ENCODE measurements around the gene ZNF362. TPM values are rescaled to one million over a fixed set of nuclear protein-coding genes. Genes with fewer than 3 reads are reported as not detected.
A peak's percentile ranks its signal among the peaks of the same experiment; 100 is the strongest.

The ZNF362 gene
- total and polyA plus RNA-seq, 2 experiments from 2014 or later = 11.0 to 12.9 TPM

DNA sequence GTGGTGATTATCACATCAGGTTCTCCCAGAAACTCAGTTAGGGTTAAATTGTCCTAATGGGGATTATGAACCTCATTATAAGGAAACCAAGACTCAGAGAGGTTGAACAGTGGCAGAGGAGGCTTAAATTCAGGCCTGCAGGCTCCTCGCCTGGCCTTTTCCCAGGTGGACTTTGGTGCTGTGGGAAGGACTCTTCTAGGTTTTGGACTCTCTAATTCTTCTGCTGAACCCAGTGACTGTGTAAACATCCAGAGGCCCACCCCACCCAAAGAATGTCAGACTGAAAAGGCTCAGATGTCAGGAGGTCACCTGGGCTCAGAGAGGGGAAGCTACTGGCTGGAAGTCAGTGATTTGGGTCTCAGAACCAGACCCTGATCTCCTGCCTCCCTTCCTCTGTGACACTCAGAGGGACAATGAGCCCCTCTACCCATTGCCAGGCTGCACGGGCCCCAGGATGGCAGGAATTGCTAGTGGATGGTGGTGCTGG, 2.5 kb downstream of the ZNF362 start:
- no peak overlapping the region for H3K27ac Mint-ChIP-seq
- peak overlapping the region; percentile 30; the same call in 1 of the 3 replicates for H3K4me3 Mint-ChIP-seq

More for the DNA sequence above, 2.5 kb downstream of the ZNF362 start:
- Mint-ChIP-seq H3K4me1 (peaks cover 33% of the 10 kb centered on the region), H3K36me3 (ENCODE audit: low read depth) (peaks cover 10% of the 10 kb centered on the region), H3K27me3 (ENCODE audit: insufficient read depth, low read depth, poor library complexity) (peaks cover 14% of the 10 kb centered on the region), H3K9me3 (peaks cover 6% of the 10 kb centered on the region; the same call in 1 of the 3 replicates)
- ATAC-seq (no peak), DNase-seq (ENCODE audit: low spot score) (no peak)
- Histone ChIP-seq H3F3A (replicated peaks; ENCODE audit: low read depth) (peaks cover 4% of the 10 kb centered on the region; the same call in 1 of the 2 replicates), H2AFZ (no peak overlapping the region), H3K4me2 (peak overlapping the region; percentile 84; the same call in 1 of the 2 replicates), H3K79me2 (replicated peaks; ENCODE audit: insufficient read depth) (peaks cover 47% of the 10 kb centered on the region), H4K20me1 (replicated peaks; ENCODE audit: insufficient read depth) (peaks cover 15% of the 10 kb centered on the region), H3K27ac (ENCODE audit: low read depth) (no peak overlapping the region), H3K27me3 (ENCODE audit: insufficient read depth) (no peaks in the 10 kb centered on the region), H3K36me3 (ENCODE audit: insufficient read depth) (no peaks in the 10 kb centered on the region), H3K4me1 (ENCODE audit: insufficient read depth) (peaks cover 29% of the 10 kb centered on the region), H3K4me3 (no peak overlapping the region), H3K9me2 (ENCODE audit: insufficient read depth) (no peaks in the 10 kb centered on the region)
- no peak for TF ChIP-seq EZH2phosphoT487 (IDR thresholded peaks at IDR 0.05; ENCODE audit: unreplicated experiment)
- TF ChIP-seq, protein P1, sequence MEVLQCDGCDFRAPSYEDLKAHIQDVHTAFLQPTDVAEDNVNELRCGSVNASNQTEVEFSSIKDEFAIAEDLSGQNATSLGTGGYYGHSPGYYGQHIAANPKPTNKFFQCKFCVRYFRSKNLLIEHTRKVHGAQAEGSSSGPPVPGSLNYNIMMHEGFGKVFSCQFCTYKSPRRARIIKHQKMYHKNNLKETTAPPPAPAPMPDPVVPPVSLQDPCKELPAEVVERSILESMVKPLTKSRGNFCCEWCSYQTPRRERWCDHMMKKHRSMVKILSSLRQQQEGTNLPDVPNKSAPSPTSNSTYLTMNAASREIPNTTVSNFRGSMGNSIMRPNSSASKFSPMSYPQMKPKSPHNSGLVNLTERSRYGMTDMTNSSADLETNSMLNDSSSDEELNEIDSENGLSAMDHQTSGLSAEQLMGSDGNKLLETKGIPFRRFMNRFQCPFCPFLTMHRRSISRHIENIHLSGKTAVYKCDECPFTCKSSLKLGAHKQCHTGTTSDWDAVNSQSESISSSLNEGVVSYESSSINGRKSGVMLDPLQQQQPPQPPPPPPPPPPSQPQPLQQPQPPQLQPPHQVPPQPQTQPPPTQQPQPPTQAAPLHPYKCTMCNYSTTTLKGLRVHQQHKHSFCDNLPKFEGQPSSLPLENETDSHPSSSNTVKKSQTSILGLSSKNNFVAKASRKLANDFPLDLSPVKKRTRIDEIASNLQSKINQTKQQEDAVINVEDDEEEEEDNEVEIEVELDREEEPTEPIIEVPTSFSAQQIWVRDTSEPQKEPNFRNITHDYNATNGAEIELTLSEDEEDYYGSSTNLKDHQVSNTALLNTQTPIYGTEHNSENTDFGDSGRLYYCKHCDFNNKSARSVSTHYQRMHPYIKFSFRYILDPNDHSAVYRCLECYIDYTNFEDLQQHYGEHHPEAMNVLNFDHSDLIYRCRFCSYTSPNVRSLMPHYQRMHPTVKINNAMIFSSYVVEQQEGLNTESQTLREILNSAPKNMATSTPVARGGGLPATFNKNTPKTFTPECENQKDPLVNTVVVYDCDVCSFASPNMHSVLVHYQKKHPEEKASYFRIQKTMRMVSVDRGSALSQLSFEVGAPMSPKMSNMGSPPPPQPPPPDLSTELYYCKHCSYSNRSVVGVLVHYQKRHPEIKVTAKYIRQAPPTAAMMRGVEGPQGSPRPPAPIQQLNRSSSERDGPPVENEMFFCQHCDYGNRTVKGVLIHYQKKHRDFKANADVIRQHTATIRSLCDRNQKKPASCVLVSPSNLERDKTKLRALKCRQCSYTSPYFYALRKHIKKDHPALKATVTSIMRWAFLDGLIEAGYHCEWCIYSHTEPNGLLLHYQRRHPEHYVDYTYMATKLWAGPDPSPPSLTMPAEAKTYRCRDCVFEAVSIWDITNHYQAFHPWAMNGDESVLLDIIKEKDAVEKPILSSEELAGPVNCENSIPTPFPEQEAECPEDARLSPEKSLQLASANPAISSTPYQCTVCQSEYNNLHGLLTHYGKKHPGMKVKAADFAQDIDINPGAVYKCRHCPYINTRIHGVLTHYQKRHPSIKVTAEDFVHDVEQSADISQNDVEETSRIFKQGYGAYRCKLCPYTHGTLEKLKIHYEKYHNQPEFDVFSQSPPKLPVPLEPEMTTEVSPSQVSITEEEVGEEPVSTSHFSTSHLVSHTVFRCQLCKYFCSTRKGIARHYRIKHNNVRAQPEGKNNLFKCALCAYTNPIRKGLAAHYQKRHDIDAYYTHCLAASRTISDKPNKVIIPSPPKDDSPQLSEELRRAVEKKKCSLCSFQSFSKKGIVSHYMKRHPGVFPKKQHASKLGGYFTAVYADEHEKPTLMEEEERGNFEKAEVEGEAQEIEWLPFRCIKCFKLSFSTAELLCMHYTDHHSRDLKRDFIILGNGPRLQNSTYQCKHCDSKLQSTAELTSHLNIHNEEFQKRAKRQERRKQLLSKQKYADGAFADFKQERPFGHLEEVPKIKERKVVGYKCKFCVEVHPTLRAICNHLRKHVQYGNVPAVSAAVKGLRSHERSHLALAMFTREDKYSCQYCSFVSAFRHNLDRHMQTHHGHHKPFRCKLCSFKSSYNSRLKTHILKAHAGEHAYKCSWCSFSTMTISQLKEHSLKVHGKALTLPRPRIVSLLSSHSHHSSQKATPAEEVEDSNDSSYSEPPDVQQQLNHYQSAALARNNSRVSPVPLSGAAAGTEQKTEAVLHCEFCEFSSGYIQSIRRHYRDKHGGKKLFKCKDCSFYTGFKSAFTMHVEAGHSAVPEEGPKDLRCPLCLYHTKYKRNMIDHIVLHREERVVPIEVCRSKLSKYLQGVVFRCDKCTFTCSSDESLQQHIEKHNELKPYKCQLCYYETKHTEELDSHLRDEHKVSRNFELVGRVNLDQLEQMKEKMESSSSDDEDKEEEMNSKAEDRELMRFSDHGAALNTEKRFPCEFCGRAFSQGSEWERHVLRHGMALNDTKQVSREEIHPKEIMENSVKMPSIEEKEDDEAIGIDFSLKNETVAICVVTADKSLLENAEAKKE (CRISPR knock-in tag; IDR thresholded peaks at IDR 0.05) = no peak
- no peak for TF ChIP-seq POLR2AphosphoS5 (IDR thresholded peaks at IDR 0.05; ENCODE audit: low read depth)
- TF ChIP-seq, protein P2, sequence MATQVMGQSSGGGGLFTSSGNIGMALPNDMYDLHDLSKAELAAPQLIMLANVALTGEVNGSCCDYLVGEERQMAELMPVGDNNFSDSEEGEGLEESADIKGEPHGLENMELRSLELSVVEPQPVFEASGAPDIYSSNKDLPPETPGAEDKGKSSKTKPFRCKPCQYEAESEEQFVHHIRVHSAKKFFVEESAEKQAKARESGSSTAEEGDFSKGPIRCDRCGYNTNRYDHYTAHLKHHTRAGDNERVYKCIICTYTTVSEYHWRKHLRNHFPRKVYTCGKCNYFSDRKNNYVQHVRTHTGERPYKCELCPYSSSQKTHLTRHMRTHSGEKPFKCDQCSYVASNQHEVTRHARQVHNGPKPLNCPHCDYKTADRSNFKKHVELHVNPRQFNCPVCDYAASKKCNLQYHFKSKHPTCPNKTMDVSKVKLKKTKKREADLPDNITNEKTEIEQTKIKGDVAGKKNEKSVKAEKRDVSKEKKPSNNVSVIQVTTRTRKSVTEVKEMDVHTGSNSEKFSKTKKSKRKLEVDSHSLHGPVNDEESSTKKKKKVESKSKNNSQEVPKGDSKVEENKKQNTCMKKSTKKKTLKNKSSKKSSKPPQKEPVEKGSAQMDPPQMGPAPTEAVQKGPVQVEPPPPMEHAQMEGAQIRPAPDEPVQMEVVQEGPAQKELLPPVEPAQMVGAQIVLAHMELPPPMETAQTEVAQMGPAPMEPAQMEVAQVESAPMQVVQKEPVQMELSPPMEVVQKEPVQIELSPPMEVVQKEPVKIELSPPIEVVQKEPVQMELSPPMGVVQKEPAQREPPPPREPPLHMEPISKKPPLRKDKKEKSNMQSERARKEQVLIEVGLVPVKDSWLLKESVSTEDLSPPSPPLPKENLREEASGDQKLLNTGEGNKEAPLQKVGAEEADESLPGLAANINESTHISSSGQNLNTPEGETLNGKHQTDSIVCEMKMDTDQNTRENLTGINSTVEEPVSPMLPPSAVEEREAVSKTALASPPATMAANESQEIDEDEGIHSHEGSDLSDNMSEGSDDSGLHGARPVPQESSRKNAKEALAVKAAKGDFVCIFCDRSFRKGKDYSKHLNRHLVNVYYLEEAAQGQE (IDR thresholded peaks at IDR 0.05; ENCODE audit: unreplicated experiment) = no peak
- no peak for TF ChIP-seq ZNF331 (CRISPR knock-in tag; IDR thresholded peaks at IDR 0.05; ENCODE audit: low read depth)
- no peak for TF ChIP-seq NANOG (IDR thresholded peaks at IDR 0.05; ENCODE audit: borderline replicate concordance)
- TF ChIP-seq EZH2 (IDR thresholded peaks at IDR 0.05; ENCODE audit: low read depth, unreplicated experiment) = no peak
- no peak for TF ChIP-seq CREB1 (CRISPR knock-in tag; IDR thresholded peaks at IDR 0.05; ENCODE audit: low read depth)
- TF ChIP-seq ETS1 (IDR thresholded peaks at IDR 0.05) = no peak
- TF ChIP-seq JUNB (IDR thresholded peaks at IDR 0.05; ENCODE audit: unreplicated experiment) = no peak
- no peak for TF ChIP-seq ZNF114 (CRISPR knock-in tag; IDR thresholded peaks at IDR 0.05)
- no peak for TF ChIP-seq STAT1 (IDR thresholded peaks at IDR 0.05; ENCODE audit: unreplicated experiment)
- no peak for TF ChIP-seq CTCF (conservative IDR thresholded peaks at IDR 0.05; ENCODE audit: low read depth in 2 of 2)
